Upper lobe of left lung (tissue), 4 donors: ENCODE measurements around the gene CNTNAP5.

Source experiments
- EP300 ChIP-seq, 4 donors: sonication (generic); formaldehyde crosslinking; IDR thresholded peaks; one replicate each; pipeline ENCODE4 v1.5.1; 2017; ENCODE audit warnings: antibody characterized with exemption in 4 of 4, control low read depth in 2 of 4
- POLR2A ChIP-seq, 4 donors: fragments of 450-650 bp; IDR thresholded peaks; one replicate each; pipeline ENCODE4 v1.5.1; 2016 to 2017; ENCODE audit warnings: antibody characterized with exemption in 4 of 4, mild to moderate bottlenecking in 2 of 4

DNA sequence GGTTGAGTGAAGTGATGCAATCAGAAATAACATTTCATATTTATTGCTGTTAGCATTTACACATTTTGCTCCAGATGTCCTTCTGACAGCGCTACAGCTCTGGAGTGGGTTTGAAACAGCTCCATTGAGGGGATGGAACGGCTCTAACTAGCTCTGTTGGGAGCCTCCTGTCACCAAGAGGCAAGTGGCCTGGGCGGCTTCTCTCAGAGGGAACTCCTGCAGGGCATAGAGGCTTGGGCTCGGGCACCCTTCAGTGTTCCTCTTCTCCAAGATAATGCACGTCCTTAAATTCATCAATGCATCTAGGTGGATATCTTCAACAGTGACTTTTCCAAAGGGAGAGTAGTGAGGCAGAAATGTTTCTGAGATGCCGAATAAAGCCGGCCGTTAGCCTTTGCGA lies 122.5 kb downstream of the CNTNAP5 start:
- no peak for TF ChIP-seq EP300 (IDR thresholded peaks at IDR 0.05)
- no peak for TF ChIP-seq POLR2A (IDR thresholded peaks at IDR 0.05)
